ENCODE measurements around the gene FAM161B.
"Not testable (repeated sequence)": the region's sequence is repeated elsewhere in the genome, so short reads cannot be mapped to it uniquely, and the experiment has no call there.

Gene FAM161B, protein sequence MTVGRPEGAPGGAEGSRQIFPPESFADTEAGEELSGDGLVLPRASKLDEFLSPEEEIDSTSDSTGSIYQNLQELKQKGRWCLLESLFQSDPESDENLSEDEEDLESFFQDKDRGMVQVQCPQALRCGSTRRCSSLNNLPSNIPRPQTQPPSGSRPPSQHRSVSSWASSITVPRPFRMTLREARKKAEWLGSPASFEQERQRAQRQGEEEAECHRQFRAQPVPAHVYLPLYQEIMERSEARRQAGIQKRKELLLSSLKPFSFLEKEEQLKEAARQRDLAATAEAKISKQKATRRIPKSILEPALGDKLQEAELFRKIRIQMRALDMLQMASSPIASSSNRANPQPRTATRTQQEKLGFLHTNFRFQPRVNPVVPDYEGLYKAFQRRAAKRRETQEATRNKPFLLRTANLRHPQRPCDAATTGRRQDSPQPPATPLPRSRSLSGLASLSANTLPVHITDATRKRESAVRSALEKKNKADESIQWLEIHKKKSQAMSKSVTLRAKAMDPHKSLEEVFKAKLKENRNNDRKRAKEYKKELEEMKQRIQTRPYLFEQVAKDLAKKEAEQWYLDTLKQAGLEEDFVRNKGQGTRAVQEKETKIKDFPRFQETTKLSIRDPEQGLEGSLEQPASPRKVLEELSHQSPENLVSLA

DNA sequence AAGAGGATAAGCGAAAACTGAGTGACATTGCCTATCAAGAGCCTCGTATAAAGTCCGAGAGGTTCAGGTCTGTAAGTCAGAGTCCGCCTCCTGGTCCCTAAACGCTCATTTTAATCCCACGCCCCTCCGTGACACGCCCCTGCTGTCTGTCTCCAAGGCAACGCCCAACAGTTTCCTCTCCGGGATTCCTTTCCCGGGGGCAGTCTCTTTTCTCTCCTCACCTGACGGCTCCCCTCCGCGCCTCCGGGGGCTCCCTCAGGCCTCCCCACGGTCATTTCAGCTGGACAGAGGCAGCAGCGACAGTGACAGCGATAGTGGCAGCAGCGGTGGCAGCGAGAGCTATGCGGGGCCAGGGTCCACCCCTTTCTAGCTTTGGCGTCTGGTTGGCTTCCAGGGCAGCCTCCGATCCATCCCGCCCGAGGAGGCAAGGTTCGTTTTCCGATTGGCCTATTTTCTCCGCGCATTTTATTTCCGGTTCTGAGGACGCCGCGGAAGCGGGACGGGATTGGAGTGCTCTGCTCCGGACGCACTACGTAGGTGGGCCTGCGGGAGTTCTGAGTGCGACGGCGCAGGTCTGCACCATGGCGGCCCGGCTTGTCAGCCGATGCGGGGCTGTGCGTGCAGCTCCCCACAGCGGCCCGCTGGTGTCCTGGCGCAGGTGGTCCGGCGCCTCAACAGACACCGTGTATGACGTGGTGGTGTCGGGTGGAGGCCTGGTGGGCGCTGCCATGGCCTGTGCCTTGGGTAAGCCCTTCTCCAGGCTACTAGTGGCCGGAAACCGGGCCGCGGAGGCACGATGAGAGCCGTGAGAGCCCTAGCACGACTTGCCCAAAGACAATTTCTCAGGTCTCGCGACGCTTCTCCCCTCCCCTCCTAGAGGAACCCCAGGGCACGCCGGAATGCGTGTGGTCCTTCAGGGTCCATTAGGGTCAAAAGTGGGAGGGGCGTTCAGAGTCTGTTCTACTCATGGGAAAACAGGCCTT, at the start of gene FAM161B, which contains the start of gene COQ6:
Gene FAM161B (minus strand): TSS at position 343 of the 983 bp plus-strand sequence. CDS start 68 bp downstream, at position 275.
Gene COQ6 (plus strand): TSS at position 551 of the 983 bp plus-strand sequence. CDS start 31 bp downstream, at position 582.
- TF ChIP-seq FOXP2 (optimal IDR thresholded peaks at IDR 0.05; ENCODE audit: control extremely low read depth, extremely low read length, insufficient read depth) (no peak), POLR2AphosphoS5 (IDR thresholded peaks at IDR 0.05; ENCODE audit: borderline replicate concordance, low read depth, low read length) (peak; percentile 83; the same call in 1 of the 2 replicates), EZH2 (IDR thresholded peaks at IDR 0.05) (no peak)
- Histone ChIP-seq H3K4me3 (peak within 1 kb of the TSS; percentile 93), H3K27ac (no peak within 1 kb of the TSS), H3K36me3 (ENCODE audit: insufficient read depth, low read length) (peaks cover 10% of the 10 kb centered on the region; the same call in 1 of the 2 replicates), H3K9ac (ENCODE audit: insufficient read length) (peak within 1 kb of the TSS; percentile 70), H3K9me3 (ENCODE audit: low read depth, low read length) (no peaks in the 10 kb centered on the region)
- DNase-seq (ENCODE audit: low read depth, low spot score) = peak; percentile 78

DNA sequence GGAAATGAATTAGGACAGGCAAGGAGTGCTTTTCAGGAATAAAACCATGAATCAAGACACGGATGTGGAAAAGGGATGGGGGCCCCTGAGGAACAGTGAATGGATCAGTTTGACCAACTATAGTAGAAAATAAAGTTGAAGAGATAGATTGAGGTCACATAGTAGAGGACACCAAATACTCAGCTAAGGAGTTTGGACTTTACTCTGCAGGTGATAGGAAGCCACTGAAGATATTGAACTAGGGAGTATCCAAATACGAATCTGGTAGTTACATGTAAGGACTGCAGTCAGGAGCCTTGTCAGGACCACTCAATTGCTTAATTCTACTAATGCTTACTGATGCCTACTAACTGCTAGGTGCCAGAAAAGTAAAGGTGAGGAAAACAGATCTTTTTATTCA, 48.8 kb upstream of the FAM161B start:
- Histone ChIP-seq H3K9me3 (ENCODE audit: low read depth, low read length) (no peaks in the 10 kb centered on the region), H3K4me3 (no peak overlapping the region), H3K9ac (ENCODE audit: insufficient read length) (no peak overlapping the region), H3K36me3 (ENCODE audit: insufficient read depth, low read length) (no peaks in the 10 kb centered on the region), H3K27ac (no peak overlapping the region)
- TF ChIP-seq POLR2AphosphoS5 (IDR thresholded peaks at IDR 0.05; ENCODE audit: borderline replicate concordance, low read depth, low read length) (no peak), EZH2 (IDR thresholded peaks at IDR 0.05) (no peak), FOXP2 (optimal IDR thresholded peaks at IDR 0.05; ENCODE audit: control extremely low read depth, extremely low read length, insufficient read depth) (no peak)
- no peak for DNase-seq (ENCODE audit: low read depth, low spot score)

DNA sequence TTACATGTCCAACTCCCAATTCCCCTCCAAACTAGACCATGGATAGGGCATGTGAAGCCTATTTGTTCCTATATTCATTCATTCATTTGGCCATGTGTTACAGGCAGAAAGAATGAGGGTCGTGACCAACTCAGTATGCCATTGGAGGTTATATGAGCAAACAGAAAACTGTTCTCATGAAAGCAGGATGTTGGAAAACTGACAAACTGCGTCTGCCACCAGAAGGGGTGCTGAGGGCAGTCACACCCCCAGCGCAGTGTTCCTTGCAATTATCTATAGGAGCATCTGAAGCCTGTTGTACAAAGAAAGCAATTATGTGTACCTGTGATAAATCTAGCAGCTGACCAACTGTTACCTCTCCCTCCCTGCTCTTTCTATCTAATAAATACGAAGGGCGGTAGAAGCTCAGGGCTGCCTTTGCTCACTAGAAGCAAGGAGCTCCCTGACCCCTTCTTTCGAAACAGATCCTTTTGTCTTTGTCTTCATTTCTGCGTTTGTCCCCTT, 48.1 kb upstream of the FAM161B start:
- no peak overlapping the region for H3K27ac ChIP-seq
- H3K4me3 ChIP-seq = no peak overlapping the region
- no peaks in the 10 kb centered on the region for H3K9me3 ChIP-seq (ENCODE audit: low read depth, low read length)
- no peak overlapping the region for H3K9ac ChIP-seq (ENCODE audit: insufficient read length)
- H3K36me3 ChIP-seq (ENCODE audit: insufficient read depth, low read length) = no peaks in the 10 kb centered on the region
- TF ChIP-seq EZH2 (IDR thresholded peaks at IDR 0.05) (no peak), FOXP2 (optimal IDR thresholded peaks at IDR 0.05; ENCODE audit: control extremely low read depth, extremely low read length, insufficient read depth) (no peak), POLR2AphosphoS5 (IDR thresholded peaks at IDR 0.05; ENCODE audit: borderline replicate concordance, low read depth, low read length) (no peak)
- DNase-seq (ENCODE audit: low read depth, low spot score) = no peak

DNA sequence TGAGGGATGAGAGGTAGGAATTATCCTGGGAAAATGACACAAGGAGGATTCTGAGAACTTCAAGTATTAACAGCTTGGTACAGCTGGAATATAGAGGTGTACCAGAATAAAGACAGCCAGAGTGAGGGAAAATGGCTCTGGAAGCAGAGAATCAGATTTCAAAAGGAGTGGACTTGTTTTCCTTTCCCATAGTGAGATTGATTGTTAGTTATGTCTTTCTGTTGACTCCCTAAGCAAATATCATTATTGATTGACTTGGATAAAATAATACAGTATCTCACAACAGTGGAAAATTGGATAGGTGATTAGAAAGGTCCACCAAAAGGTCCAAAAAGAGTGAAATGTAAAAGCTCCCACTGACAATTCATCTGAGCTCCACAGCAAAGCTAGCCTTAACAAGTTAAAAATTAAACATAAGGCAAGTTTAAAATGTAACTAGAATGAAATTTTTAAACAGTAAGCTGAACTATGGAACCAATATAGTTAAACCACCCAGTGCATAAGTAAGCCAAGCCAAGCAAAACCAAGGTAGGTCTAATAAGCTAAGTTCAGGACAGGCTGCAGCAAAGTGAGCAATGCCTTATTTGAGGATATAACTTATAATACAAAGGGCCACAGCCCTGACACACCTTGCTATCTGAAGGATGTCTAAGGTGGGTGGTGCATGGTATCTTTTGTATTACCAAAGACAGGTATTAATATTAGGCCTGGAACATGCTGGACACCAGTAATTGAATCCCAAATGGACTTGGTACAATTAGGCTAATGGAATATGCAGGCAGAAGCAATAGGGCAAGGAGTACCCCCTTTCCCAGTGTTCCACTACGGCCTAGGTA, 47.4 kb upstream of the FAM161B start:
- TF ChIP-seq EZH2 (IDR thresholded peaks at IDR 0.05) (no peak), FOXP2 (optimal IDR thresholded peaks at IDR 0.05; ENCODE audit: control extremely low read depth, extremely low read length, insufficient read depth) (no peak), POLR2AphosphoS5 (IDR thresholded peaks at IDR 0.05; ENCODE audit: borderline replicate concordance, low read depth, low read length) (no peak)
- Histone ChIP-seq H3K9ac (ENCODE audit: insufficient read length) (no peak overlapping the region), H3K27ac (no peak overlapping the region), H3K36me3 (ENCODE audit: insufficient read depth, low read length) (no peaks in the 10 kb centered on the region), H3K4me3 (no peak overlapping the region), H3K9me3 (ENCODE audit: low read depth, low read length) (no peaks in the 10 kb centered on the region)
- no peak for DNase-seq (ENCODE audit: low read depth, low spot score)

DNA sequence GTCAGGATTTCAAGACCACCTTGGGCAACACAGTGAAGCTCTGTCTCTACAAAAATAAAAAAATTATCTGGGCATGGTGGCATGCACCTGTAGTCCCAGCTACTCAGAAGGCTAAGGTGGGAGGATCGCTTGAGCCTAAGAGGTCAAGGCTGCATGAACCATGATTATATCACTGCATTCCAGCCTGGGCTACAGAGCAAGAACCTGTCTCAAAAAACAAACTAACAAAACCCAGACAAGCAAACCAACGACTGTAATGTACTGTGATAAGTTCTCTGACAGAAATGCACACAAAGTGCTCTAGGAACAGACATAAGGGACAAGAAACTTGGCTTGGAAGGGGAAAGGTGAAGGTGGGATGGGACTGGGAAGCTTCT, 46.8 kb upstream of the FAM161B start:
- TF ChIP-seq POLR2AphosphoS5 (IDR thresholded peaks at IDR 0.05; ENCODE audit: borderline replicate concordance, low read depth, low read length) (no peak), FOXP2 (optimal IDR thresholded peaks at IDR 0.05; ENCODE audit: control extremely low read depth, extremely low read length, insufficient read depth) (no peak), EZH2 (IDR thresholded peaks at IDR 0.05) (no peak)
- Histone ChIP-seq H3K4me3 (no peak overlapping the region), H3K36me3 (ENCODE audit: insufficient read depth, low read length) (no peaks in the 10 kb centered on the region), H3K27ac (no peak overlapping the region), H3K9ac (ENCODE audit: insufficient read length) (no peak overlapping the region), H3K9me3 (ENCODE audit: low read depth, low read length) (no peaks in the 10 kb centered on the region)
- no peak for DNase-seq (ENCODE audit: low read depth, low spot score)

DNA sequence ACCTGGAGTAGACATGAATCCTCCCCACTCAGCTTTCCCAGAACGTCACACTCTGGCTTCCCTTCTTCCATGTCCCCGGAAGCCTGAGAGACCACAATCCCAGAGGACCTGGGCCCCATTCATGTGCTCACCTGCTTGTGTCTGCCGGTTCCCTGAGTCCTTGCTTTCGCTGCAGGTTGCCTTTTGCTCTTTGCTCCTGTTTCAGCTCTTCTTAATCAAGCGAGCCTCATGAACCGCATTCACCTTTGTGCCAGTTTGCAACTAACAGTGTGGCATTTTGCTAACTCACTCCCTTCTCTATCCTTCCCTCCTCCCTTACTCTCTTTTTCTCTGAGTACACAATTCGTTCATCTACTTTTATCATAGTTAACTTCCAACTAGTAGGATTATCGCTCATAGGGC, 46.1 kb upstream of the FAM161B start:
- no peak for TF ChIP-seq EZH2 (IDR thresholded peaks at IDR 0.05)
- TF ChIP-seq FOXP2 (optimal IDR thresholded peaks at IDR 0.05; ENCODE audit: control extremely low read depth, extremely low read length, insufficient read depth) = no peak
- no peak for TF ChIP-seq POLR2AphosphoS5 (IDR thresholded peaks at IDR 0.05; ENCODE audit: borderline replicate concordance, low read depth, low read length)
- no peak overlapping the region for H3K27ac ChIP-seq
- DNase-seq (ENCODE audit: low read depth, low spot score) = no peak
- H3K36me3 ChIP-seq (ENCODE audit: insufficient read depth, low read length) = no peaks in the 10 kb centered on the region
- H3K9ac ChIP-seq (ENCODE audit: insufficient read length) = no peak overlapping the region
- no peaks in the 10 kb centered on the region for H3K9me3 ChIP-seq (ENCODE audit: low read depth, low read length)
- H3K4me3 ChIP-seq = no peak overlapping the region

DNA sequence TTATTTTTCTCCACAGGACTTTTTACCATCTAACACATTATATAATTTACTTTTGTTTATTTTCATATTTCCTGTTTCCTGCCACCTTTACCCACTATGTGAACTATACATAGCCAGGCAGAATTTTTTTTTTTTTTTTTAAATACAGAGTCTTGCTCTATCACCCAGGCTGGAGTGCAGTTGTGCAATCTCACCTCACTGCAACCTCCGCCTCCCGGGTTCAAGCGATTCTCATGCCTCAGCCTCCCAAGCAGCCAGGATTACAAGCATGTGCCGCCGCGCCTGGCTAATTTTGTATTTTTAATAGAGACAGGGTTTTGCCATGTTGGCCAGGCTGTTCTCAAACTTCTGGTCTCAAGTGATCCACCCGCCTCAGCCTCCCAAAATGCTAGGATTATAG, 45.0 kb upstream of the FAM161B start:
- H3K36me3 ChIP-seq (ENCODE audit: insufficient read depth, low read length); H3K4me3 ChIP-seq; DNase-seq (ENCODE audit: low read depth, low spot score); H3K9me3 ChIP-seq (ENCODE audit: low read depth, low read length); H3K9ac ChIP-seq (ENCODE audit: insufficient read length); H3K27ac ChIP-seq: not testable (repeated sequence)

All from SK-N-MC (cell line).